ENCODE measurements around the gene SECTM1. TPM values are rescaled to one million over a fixed set of nuclear protein-coding genes. Genes with fewer than 3 reads are reported as not detected.

Gene SECTM1
- total RNA-seq, 1 experiment from 2014 or later, result 10.4 TPM

- intact Hi-C loops (cut with micrococcal nuclease; ENCODE audit: unreplicated experiment), result no loop called here
- H3K27me3 Mint-ChIP-seq (ENCODE audit: unreplicated experiment), result peaks cover 64% of the 10 kb centered on the region
- no peak overlapping the region for H3K4me3 Mint-ChIP-seq (ENCODE audit: low read depth, unreplicated experiment)
Observed at GRCh38 chr17:82309656-82310570, 23.7 kb downstream of the SECTM1 start.

GRCh38 chr17:82305727-82306300 lies 27.8 kb downstream of the SECTM1 start:
- Mint-ChIP-seq H3K4me3 (ENCODE audit: low read depth, unreplicated experiment) (no peak overlapping the region), H3K27me3 (ENCODE audit: unreplicated experiment) (peaks cover 52% of the 10 kb centered on the region), H3K27ac (ENCODE audit: unreplicated experiment) (no peak overlapping the region), H3K36me3 (ENCODE audit: insufficient read depth, unreplicated experiment) (no peaks in the 10 kb centered on the region), H3K4me1 (ENCODE audit: low read depth, unreplicated experiment) (peaks cover 12% of the 10 kb centered on the region), H3K9me3 (ENCODE audit: low read depth, unreplicated experiment) (no peaks in the 10 kb centered on the region)
- DNase-seq, result no peak
- intact Hi-C loops (cut with micrococcal nuclease; ENCODE audit: unreplicated experiment), result no loop called here
- no TSS peak for BruUV-seq (replicated peaks)
- TF ChIP-seq CTCF (IDR thresholded peaks at IDR 0.05; ENCODE audit: unreplicated experiment), result no peak
- CTCF ChIA-PET, result interaction anchor here (0.7 kb wide), 1 partner anchor 129 kb away, joined by 3 read pairs; no protein-coding TSS in a partner anchor

More at GRCh38 chr17:82309656-82310570, 23.7 kb downstream of the SECTM1 start:
- H3K4me1 Mint-ChIP-seq (ENCODE audit: low read depth, unreplicated experiment), result peaks cover 10% of the 10 kb centered on the region
- no TSS peak for BruUV-seq (replicated peaks)
- H3K36me3 Mint-ChIP-seq (ENCODE audit: insufficient read depth, unreplicated experiment), result no peaks in the 10 kb centered on the region
- no peak for DNase-seq
- CTCF ChIA-PET, result interaction anchor here (0.6 to 1.2 kb wide), 3 partner anchors 9 to 611 kb away, joined by 3 to 4 read pairs (median 3); no protein-coding TSS in a partner anchor
- no peak for TF ChIP-seq CTCF (IDR thresholded peaks at IDR 0.05; ENCODE audit: unreplicated experiment)
- H3K9me3 Mint-ChIP-seq (ENCODE audit: low read depth, unreplicated experiment), result no peaks in the 10 kb centered on the region
- H3K27ac Mint-ChIP-seq (ENCODE audit: unreplicated experiment), result no peak overlapping the region

- DNase-seq, result no peak
- CTCF ChIA-PET, result interaction anchor here (0.7 kb wide), 3 partner anchors 13 to 70 kb away, joined by 3 to 6 read pairs (median 3); no protein-coding TSS in a partner anchor
- peaks cover 44% of the 10 kb centered on the region for H3K27me3 Mint-ChIP-seq (ENCODE audit: unreplicated experiment)
- H3K36me3 Mint-ChIP-seq (ENCODE audit: insufficient read depth, unreplicated experiment), result no peaks in the 10 kb centered on the region
- no peaks in the 10 kb centered on the region for H3K9me3 Mint-ChIP-seq (ENCODE audit: low read depth, unreplicated experiment)
- intact Hi-C loops (cut with micrococcal nuclease; ENCODE audit: unreplicated experiment), result no loop called here
- BruUV-seq (replicated peaks), result no TSS peak
- no peak overlapping the region for H3K27ac Mint-ChIP-seq (ENCODE audit: unreplicated experiment)
- peaks cover 19% of the 10 kb centered on the region for H3K4me1 Mint-ChIP-seq (ENCODE audit: low read depth, unreplicated experiment)
- no peak for TF ChIP-seq CTCF (IDR thresholded peaks at IDR 0.05; ENCODE audit: unreplicated experiment)
- H3K4me3 Mint-ChIP-seq (ENCODE audit: low read depth, unreplicated experiment), result no peak overlapping the region
Observed at GRCh38 chr17:82304826-82305726, 28.5 kb downstream of the SECTM1 start.

Measured in Calu3 (cell line).